ENCODE data around the gene TTC34.

The TTC34 gene

GRCh38 chr1:2642560-2643413 lies 158.7 kb downstream of the TTC34 start:
- DNase-seq (ENCODE audit: low read depth in 2 of 2), result peak; percentile 87 to 92

GRCh38 chr1:2642131-2642559 lies 159.3 kb downstream of the TTC34 start:
- no peak for DNase-seq (ENCODE audit: low read depth in 2 of 2)

- DNase-seq (ENCODE audit: low read depth in 2 of 2), result no peak
Measured at GRCh38 chr1:2641381-2642130, 159.9 kb downstream of the TTC34 start.

GRCh38 chr1:2640626-2641025 lies 160.9 kb downstream of the TTC34 start:
- no peak for DNase-seq (ENCODE audit: low read depth in 2 of 2)

GRCh38 chr1:2639607-2640521 lies 161.6 kb downstream of the TTC34 start:
- DNase-seq (ENCODE audit: low read depth in 2 of 2), result no peak

GRCh38 chr1:2639203-2639602 lies 162.3 kb downstream of the TTC34 start:
- no peak for DNase-seq (ENCODE audit: low read depth in 2 of 2)

GRCh38 chr1:2638466-2639115 lies 162.9 kb downstream of the TTC34 start:
- DNase-seq (ENCODE audit: low read depth in 2 of 2), result no peak

GRCh38 chr1:2637442-2638145 lies 163.9 kb downstream of the TTC34 start:
- no peak for DNase-seq (ENCODE audit: low read depth in 2 of 2)

- no peak for DNase-seq (ENCODE audit: low read depth in 2 of 2)
Measured at GRCh38 chr1:2636733-2637132, 164.8 kb downstream of the TTC34 start.

- no peak for DNase-seq (ENCODE audit: low read depth in 2 of 2)
Measured at GRCh38 chr1:2635361-2636010, 166.0 kb downstream of the TTC34 start.

- DNase-seq (ENCODE audit: low read depth in 2 of 2), result no peak
Measured at GRCh38 chr1:2633936-2634491, 167.5 kb downstream of the TTC34 start.

- no peak for DNase-seq (ENCODE audit: low read depth in 2 of 2)
Measured at GRCh38 chr1:2633366-2633935, 168.0 kb downstream of the TTC34 start.

GRCh38 chr1:2632561-2633361 lies 168.7 kb downstream of the TTC34 start, which contains the start of gene MMEL1:
MMEL1 (minus strand) TSS chr1:2633016; CDS start chr1:2629484, 3,532 bp downstream.
- no peak for DNase-seq (ENCODE audit: low read depth in 2 of 2)

GRCh38 chr1:2632051-2632430 lies 169.5 kb downstream of the TTC34 start:
- DNase-seq (ENCODE audit: low read depth in 2 of 2), result no peak

GRCh38 chr1:2631136-2632050 lies 170.1 kb downstream of the TTC34 start:
- no peak for DNase-seq (ENCODE audit: low read depth in 2 of 2)

- no peak for DNase-seq (ENCODE audit: low read depth in 2 of 2)
Measured at GRCh38 chr1:2630498-2631135, 170.9 kb downstream of the TTC34 start.

All from stimulated activated CD4-positive, alpha-beta T cell treated with anti-CD3 and anti-CD28 coated beads, Interleukin-4, amount 100 ng/mL, for 48 hours (primary cell).